ENCODE results near the gene SEC63.

GRCh38 chr6:107847844-107848802 is 109.9 kb downstream of the SEC63 start:
- no peak for TF ChIP-seq POLR2AphosphoS5 (IDR thresholded peaks at IDR 0.05)
- TF ChIP-seq CTCF (IDR thresholded peaks at IDR 0.05): peak; percentile 95 to 98 (median 97)
- TF ChIP-seq POLR2A (IDR thresholded peaks at IDR 0.05): no peak
